Tibial nerve (tissue), 4 donors: ENCODE results near the gene TBC1D22A. TPM values are rescaled to one million over a fixed set of nuclear protein-coding genes. Genes with fewer than 3 reads are reported as not detected.

ENCODE experiments used
- DNase-seq, 2 donors: peaks; one replicate each; pipeline ENCODE4 v3.0.0-alpha.2; 2019; ENCODE audit warnings: low spot score in 2 of 2
- H3K27ac ChIP-seq, 4 donors: fragments of 200-600 bp; sonication (generic) in 3 of 4; one replicate each; pipeline ENCODE4 v1.5.1; 2017 to 2019; ENCODE audit warnings: mild to moderate bottlenecking in 1 of 4
- H3K27me3 ChIP-seq, 2 donors: fragments of 200-600 bp; sonication (generic) in 1 of 2; one replicate each; pipeline versions ENCODE4 v1.5.1 to v1.6.0; 2017 to 2019
- H3K36me3 ChIP-seq, 3 donors: fragments of 200-600 bp; sonication (generic); one replicate each; pipeline ENCODE4 v1.5.1; 2018 to 2019
- H3K4me1 ChIP-seq, 4 donors: fragments of 200-600 bp; sonication (generic) in 3 of 4; one replicate each; pipeline ENCODE4 v1.5.1; 2017 to 2019
- H3K4me3 ChIP-seq, 4 donors: fragments of 200-600 bp; sonication (generic) in 3 of 4; one replicate each; pipeline ENCODE4 v1.5.1; 2017 to 2019; ENCODE audit warnings: mild to moderate bottlenecking in 1 of 4, moderate library complexity in 1 of 4
- H3K9me3 ChIP-seq, 4 donors: fragments of 200-600 bp; sonication (generic) in 3 of 4; one replicate each; pipeline ENCODE4 v1.5.1; 2017 to 2019
- CTCF ChIP-seq, 5 experiments: fragments of 200-600 bp in 3 of 5; fragments of 450-650 bp in 2 of 5; sonication (generic) in 3 of 5; IDR thresholded peaks; one replicate each; pipeline ENCODE4 v1.5.1; 2016 to 2019; ENCODE audit warnings: antibody characterized with exemption in 5 of 5, mild to moderate bottlenecking in 3 of 5, moderate library complexity in 2 of 5
- EP300 ChIP-seq, 2 donors: sonication (generic); formaldehyde crosslinking; IDR thresholded peaks; one replicate each; pipeline ENCODE4 v1.6.1; 2017; ENCODE audit warnings: antibody characterized with exemption in 2 of 2, mild to moderate bottlenecking in 1 of 2
- POLR2A ChIP-seq, 2 donors: fragments of 450-650 bp; IDR thresholded peaks; one replicate each; pipeline ENCODE4 v1.6.1; 2017; ENCODE audit warnings: antibody characterized with exemption in 2 of 2, mild to moderate bottlenecking in 2 of 2, moderate library complexity in 2 of 2
- WGBS, 2 donors: methylation state at CpG; one replicate each; pipeline ENCODE4 v1.1.5; 2018; 5-methylcytosine and 5-hydroxymethylcytosine counted together
- total RNA-seq, 4 donors: library from RNA; depleted of rRNA; stranded (reverse); fragments of >200 nt; gene quantifications; one replicate each; pipeline ENCODE4 v1.1.0, GENCODE V29; 2016

Gene TBC1D22A
- total RNA-seq, 4 donors from 2014 or later, result 27.3 to 35.4 (median 29.3) TPM

DNA sequence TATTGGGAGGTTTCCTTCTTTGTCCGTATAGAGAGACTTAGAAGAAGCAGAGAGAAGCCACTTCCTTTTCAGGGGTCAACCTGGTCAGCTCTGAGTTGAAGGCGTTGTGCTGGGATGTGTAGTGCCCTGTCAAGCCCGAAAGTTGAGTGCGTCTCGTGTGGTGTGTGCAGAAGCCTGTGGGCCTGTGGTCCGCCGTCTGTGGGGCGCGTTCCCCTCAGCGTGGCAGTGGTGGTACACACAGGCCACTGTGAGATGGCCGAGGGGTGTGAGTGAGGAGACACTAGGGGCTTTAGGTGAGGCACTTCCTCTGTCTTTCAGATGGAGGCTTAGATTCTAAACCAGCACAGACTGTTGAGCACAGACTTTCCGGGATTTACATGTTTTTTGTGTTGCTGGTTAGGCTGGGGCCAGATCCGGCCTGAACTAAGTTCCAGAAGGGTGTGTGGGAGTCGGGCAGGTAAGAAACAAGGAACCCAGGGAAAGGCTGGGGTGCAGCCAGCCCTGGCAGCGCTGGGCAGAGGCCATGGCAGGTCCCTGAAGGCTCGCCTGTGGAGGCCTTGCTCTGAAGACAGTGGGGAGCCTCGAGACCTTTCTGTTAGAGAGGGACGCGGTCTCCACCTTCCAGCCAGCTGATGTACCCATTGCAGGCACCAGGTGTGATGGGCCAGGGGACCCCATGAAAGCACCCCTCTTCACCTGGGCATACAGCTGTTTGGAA lies 194.2 kb downstream of the TBC1D22A start:
- WGBS, 2 donors, result 91 to 93% methylated on average over 17 to 19 of the region's 19 CpGs
- Histone ChIP-seq H3K9me3 (no peaks in the 10 kb centered on the region), H3K36me3 (peaks cover 0 to 7% (median 0%) of the 10 kb centered on the region in 3 donors), H3K4me1 (no peaks in the 10 kb centered on the region), H3K4me3 (no peak overlapping the region), H3K27me3 (no peaks in the 10 kb centered on the region), H3K27ac (no peak overlapping the region)
- no peak for DNase-seq
- TF ChIP-seq EP300 (IDR thresholded peaks at IDR 0.05), result no peak
- no peak for TF ChIP-seq POLR2A (IDR thresholded peaks at IDR 0.05)
- no peak for TF ChIP-seq CTCF (IDR thresholded peaks at IDR 0.05)

GRCh38 chr22:46957521-46957920 lies 195.1 kb downstream of the TBC1D22A start:
- DNase-seq, result no peak

DNA sequence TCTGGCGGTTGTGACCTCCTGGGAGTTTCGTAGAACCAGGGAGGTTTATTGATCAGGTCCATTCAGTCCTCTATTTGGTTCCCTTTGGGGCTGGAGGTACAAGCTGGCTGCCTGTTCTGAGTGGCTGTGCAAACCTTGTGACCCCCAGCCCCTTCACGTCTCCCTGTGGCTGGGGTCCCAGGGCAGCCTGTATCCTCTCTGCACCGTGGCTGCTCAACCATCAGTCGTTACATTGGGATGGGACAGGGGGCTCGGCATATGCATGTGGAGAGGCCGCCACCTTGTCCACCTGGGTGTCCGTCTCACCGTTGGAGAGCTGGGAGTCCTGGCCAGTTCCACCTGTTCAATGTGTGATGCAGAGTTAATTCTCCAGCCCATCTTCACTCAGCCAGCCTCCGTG lies 195.7 kb downstream of the TBC1D22A start:
- Histone ChIP-seq H3K27ac (no peak overlapping the region), H3K4me3 (no peak overlapping the region), H3K36me3 (peaks cover 0 to 7% (median 0%) of the 10 kb centered on the region in 3 donors), H3K4me1 (peaks cover 0 to 1% (median 0%) of the 10 kb centered on the region in 4 donors), H3K27me3 (no peaks in the 10 kb centered on the region), H3K9me3 (no peaks in the 10 kb centered on the region)
- DNase-seq, result no peak
- TF ChIP-seq EP300 (IDR thresholded peaks at IDR 0.05), result no peak
- 94% methylated on average over 7 to 10 of the region's 10 CpGs for WGBS, 2 donors

More at GRCh38 chr22:46957521-46957920, 195.1 kb downstream of the TBC1D22A start:
- Histone ChIP-seq H3K27ac (no peak overlapping the region), H3K4me1 (no peaks in the 10 kb centered on the region), H3K27me3 (no peaks in the 10 kb centered on the region), H3K9me3 (no peaks in the 10 kb centered on the region), H3K36me3 (peaks cover 0 to 7% (median 0%) of the 10 kb centered on the region in 3 donors), H3K4me3 (no peak overlapping the region)
- WGBS, 2 donors, result 88 to 89% methylated on average over 12 of the region's 12 CpGs
- TF ChIP-seq POLR2A (IDR thresholded peaks at IDR 0.05) (no peak), EP300 (IDR thresholded peaks at IDR 0.05) (no peak), CTCF (IDR thresholded peaks at IDR 0.05) (no peak)

DNA sequence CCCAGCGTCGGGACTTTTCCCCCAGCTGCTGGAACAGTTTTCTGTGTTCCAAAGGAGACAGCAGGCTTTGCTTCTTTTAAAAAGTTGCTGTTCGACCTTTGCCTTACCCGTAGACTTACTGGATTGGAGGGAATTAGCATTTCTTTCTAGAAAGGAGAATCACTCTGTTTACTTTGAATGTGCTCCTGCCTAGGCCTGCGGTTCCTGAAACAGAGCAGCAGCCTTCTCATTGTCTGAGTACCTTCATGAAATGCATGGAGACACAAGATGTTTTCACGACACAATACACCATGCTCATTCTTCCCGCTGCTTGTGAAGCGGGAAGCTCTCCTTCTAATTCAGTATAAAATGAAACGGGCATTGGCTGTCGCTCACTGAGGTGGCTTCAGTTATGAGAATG lies 196.2 kb downstream of the TBC1D22A start:
- Histone ChIP-seq H3K4me1 (peaks cover 0 to 5% (median 0%) of the 10 kb centered on the region in 4 donors), H3K36me3 (peaks cover 0 to 7% (median 0%) of the 10 kb centered on the region in 3 donors), H3K27ac (no peak overlapping the region), H3K9me3 (no peaks in the 10 kb centered on the region), H3K4me3 (no peak overlapping the region), H3K27me3 (no peaks in the 10 kb centered on the region)
- 88 to 91% methylated on average over 10 of the region's 10 CpGs for WGBS, 2 donors
- DNase-seq, result no peak
- no peak for TF ChIP-seq CTCF (IDR thresholded peaks at IDR 0.05)
- no peak for TF ChIP-seq POLR2A (IDR thresholded peaks at IDR 0.05)
- no peak for TF ChIP-seq EP300 (IDR thresholded peaks at IDR 0.05)

DNA sequence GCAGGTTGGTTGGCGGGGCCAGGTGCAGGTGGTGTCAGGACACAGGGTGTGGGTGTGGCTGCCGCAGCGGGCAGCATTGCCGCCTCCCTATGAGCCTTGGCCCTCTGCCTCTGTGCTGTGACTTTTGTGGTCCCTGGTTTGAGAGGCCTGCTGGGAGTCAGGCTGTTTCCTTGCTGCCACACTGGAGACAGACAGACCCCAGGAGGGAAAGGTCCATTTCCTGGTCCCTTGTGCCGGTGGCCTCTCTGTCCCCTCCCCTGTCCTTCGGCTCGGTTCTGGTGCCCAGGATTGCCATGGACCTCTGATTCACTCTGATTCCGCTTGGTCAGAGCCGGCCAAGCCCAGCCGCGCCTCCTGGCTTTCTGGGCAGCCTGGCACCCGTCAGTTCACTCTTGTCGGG lies 196.9 kb downstream of the TBC1D22A start:
- H3K4me3 ChIP-seq, result no peak overlapping the region
- no peak overlapping the region for H3K27ac ChIP-seq
- no peak for DNase-seq
- no peaks in the 10 kb centered on the region for H3K27me3 ChIP-seq
- WGBS, 2 donors, result 88% methylated on average over 13 of the region's 13 CpGs
- TF ChIP-seq EP300 (IDR thresholded peaks at IDR 0.05) (no peak), CTCF (IDR thresholded peaks at IDR 0.05) (no peak), POLR2A (IDR thresholded peaks at IDR 0.05) (no peak)
- H3K36me3 ChIP-seq, result peaks cover 0 to 7% (median 0%) of the 10 kb centered on the region in 3 donors
- H3K4me1 ChIP-seq, result peaks cover 0 to 5% (median 0%) of the 10 kb centered on the region in 4 donors
- no peaks in the 10 kb centered on the region for H3K9me3 ChIP-seq
